Suppressor macrophage treated with lipopolysaccharide for 4 hours (primary cell): ENCODE measurements around the gene NMRK2.
"Not testable (repeated sequence)": the region's sequence is repeated elsewhere in the genome, so short reads cannot be mapped to it uniquely, and the experiment has no call there.

Experiments used
- DNase-seq: peaks from one replicate; pipeline ENCODE4 v3.0.0-alpha.2; 2020

NMRK2 gene

GRCh38 chr19:3966051-3967017 lies 33.5 kb downstream of the NMRK2 start:
- no peak for DNase-seq

DNA sequence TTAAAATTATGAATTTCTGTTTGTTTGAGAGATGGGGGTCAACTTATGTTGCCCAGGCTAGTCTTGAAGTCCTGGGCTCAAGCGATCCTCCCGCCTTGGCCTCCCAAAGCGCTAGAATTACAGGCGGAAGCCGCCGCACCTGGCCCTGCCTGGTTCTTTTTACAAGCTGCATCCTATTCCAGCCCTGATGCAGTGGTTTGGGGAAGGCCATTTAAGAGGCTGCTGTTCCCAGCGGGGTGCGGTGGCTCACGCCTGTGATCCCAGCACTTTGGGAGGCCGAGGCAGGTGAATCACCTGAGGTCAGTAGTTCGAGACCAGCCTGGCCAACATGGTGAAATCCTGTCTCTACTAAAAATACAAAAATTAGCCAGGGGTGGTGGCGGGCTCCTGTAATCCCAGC lies 35.1 kb downstream of the NMRK2 start:
- DNase-seq = not testable (repeated sequence)

GRCh38 chr19:3968556-3969434 lies 35.9 kb downstream of the NMRK2 start:
- DNase-seq = peak; percentile 22

DNA sequence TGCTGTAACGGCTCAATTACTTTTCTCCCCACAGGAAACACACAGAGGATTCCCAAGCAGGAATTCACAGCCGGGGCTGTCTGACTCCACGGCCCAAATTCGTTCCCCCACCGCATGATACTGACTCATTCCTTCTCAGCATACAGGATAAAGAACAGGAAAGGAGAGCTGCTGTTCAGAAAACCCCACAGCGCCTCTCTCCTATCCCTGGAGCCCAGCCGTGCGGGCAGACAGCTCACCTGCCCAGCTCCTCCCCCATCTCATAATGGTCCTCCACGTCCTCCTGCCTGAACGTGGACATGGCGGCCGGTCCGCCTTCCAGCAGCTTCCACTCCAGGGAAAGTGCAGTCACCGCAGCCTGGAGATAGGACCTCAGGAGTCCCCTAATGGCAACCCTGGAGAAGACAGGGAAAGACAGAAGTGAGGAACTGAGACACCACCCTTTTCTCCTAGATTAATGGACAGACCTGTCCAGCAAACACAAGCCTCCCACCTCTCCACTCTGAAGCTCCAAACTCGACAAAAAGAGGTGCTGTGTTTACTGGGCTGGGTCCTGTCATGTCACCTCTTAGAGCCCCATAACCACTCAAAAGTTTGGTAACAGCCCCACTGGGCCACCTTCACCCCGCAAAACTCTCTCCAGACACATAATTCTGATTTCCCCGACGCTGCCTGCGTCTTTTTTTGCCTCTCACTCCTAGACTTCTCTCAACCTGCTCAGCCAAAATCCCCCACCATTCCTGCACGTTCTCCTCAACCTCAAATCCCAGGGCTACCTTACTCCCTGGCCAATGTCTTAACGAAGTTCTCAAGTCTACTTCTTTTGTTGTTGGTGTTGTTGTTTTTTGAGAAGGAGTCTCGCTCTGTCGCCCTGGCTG lies 36.8 kb downstream of the NMRK2 start:
- no peak for DNase-seq

DNA sequence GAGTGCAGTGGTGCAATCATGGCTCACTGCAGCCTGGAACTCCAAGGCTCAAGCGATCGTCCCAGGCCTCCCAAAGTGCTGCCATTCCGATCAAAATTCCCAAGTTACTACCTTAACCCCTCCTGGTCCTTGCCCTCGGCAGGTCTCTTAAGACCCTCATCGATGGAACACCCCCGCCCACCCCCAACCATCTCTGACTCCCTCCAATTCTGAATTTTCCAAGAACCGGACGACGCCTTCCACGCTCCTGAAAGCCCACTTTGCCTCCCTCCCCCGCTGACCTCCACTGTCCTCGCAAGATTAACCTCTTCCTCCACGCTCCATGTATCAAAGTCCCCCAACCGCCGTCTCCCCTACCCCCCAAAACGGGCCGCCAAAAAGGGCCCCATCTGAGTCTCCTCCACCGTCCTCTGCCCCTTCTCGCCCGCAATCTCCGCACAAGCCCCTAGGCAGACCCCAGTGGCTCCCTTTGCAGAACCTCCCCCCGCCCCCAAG lies 37.5 kb downstream of the NMRK2 start:
- DNase-seq = no peak

DNA sequence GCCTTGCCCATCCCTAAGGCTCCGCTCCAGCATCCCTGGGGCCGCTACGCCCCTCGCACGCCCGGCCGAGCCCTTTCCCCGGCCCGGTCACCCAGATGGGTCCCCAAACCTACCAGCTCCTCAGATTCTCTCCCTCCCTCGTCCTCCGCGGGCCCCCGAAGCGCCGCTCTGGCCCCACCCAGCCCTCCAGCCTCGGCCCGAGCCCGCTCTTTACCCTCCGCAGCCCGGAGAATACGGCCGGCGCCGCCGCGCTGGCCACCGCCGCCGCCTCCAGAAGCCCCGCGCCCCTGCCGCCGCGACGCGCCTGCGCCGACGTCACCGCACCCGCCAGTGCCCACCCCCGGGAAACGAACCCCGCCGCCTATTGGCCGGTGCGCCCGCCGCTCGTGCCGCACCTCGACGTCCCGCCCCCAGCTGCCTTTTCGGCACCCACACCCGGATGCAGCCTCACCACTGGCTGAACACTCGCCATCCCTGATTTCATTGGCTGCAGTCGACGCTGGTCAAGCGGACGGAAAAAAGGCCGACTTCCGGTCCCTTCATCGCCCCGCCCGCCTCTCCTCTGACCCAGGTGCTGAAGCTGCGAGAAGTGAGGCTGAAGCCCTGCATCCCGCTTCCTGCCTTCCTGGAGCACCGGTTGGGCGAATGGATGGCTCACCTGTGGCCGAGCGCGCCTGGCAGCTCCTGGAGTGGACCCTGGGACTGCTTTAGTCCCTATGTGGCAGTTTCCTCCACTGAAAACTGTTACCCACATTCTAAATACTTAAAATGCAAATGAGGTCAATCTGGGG lies 38.1 kb downstream of the NMRK2 start, which contains the start of gene DAPK3:
Gene DAPK3, minus strand, starts transcription at position 292 of the 791 bp plus-strand sequence. CDS start 1,364 bp downstream, outside the sequence.
- peak; percentile 98 for DNase-seq

DNA sequence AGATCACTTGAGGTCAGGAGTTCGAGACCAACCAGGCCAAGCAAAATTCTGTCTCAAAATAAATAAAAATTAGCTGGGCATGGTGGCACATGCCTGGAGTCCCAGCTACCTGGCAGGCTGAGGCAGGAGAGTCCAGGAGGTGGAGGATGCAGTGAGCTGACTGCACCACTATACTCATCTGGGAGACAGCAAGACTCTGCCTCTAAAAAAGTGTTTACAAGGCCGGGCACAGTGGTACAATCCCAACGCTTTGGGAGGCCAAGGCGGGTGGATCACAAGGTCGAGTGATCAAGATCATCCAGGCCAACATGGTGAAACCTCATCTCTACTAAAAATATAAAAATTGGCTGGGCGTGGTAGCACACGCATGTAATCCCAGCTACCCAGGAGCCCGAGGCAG lies 42.3 kb downstream of the NMRK2 start:
- no peak for DNase-seq

DNA sequence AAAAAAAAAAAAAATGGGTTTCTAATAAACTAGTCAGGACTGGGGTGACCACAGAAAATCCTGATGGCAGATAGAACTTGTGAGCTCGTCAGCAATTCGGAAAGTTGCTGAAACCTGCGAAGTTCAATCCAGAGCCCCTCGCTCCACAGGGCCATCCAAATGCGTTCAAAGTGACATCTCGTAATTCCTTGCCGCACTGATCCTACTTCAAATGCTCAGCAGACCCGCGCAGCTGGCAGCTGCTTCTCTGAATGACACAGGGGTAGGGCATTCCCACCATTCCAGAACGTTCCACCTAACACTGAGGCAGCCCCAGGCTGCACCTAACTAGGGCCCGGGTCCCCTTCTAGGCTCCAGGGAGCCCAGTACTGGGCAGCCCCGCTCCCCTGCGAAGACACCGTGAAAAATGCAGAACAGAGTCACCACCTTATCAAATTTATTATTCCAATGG lies 42.8 kb downstream of the NMRK2 start:
- no peak for DNase-seq

DNA sequence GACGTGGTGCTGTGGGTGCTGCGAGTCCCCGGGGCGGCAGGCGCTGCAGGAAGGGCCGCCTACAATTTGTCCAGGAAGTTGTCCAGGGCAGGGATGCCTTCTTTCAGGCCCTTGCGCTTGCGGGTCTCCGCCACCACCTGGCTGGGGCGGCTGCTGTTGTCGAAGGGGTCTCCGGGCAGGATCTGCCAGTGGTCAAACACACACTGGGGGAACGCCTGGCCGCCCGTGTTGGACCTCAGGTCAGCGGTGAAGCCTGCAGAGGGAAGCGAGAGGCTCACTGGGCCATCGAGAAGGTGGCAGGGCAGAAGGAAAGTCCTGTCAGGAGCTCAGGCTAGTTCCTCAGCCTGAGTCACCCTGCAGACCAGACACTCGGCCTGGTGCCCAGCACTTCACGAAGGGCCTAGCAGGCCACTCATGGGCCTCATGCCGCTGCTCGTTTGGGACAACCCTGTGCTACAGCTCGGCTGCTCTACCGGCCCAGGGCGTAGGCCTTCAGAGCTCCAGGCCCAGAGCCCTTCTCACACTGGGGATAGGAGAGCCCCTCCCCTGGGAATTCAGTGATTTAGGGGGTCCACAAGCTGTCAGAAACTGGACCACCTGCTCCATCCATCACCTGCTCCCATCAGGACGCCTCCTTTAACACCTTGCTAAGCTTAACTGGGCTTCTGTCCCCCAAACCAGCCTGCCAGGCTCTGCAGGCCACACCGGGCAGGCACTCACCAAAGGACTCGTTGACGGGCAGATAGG lies 43.8 kb downstream of the NMRK2 start:
- DNase-seq = no peak

DNA sequence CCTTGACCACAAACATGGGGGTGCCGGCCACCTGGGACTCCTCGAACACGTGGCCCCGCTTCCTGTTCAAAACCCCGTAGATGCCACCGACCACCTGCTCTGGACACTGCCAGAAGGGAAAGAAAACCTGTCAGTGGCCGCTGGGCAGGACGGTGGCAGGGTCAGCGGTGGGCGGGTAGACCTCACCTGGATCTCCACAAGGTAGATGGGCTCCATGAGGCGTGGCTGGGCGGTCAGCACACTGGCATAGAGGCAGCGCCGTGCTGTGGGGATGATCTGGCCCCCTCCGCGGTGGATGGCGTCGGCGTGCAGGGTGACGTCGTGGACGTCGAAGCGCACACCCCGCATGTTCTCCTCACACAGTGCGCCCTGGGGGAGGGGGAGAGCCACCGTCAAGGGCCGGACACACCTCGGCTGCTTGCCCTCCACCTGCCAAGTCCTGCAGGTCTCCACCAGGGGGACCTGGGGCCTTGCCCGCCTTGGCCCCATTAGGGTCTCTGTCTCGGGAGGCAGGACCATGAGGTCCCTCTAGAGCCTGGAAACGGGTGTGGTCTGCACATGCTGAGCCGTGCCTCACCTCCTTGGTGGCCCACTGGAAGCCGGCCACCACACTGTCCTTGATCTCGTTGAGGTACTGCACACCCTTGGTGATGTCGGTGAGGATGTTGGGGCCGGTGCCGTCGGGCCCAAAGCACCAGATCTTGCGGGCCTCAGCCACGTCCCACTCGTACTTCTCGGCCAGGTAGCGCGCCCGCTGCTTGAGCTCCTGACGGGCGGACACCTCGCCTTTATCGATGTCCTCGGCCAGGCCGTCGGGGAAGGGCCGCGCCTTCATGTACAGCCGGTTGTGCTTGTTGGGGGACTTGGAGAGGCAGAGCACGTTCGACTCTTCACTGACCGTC lies 44.6 kb downstream of the NMRK2 start:
- DNase-seq = no peak

DNA sequence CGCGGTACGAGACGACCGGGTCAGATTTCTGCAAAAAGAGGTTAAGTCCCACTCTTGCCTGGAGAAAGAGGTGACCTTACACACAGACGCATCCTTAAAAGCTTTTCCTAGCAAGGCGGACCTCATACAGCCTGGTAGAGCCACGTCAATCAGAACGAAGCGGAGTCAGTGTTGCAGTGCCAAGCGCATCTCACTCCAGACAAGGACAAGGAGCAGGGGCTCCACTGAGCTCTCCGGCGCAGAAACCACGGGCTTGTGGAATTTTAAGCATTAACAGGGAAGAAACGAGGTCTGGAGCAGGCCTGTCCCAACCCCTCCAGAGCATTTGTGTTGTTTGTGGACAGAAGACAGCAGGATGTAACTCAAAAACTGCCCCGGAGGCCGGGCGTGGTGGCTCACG lies 45.3 kb downstream of the NMRK2 start:
- no peak for DNase-seq

GRCh38 chr19:3979289-3979673 lies 46.4 kb downstream of the NMRK2 start:
- no peak for DNase-seq

- DNase-seq = no peak
Measured at GRCh38 chr19:3979674-3980352, 46.9 kb downstream of the NMRK2 start.

GRCh38 chr19:3980353-3981251 lies 47.7 kb downstream of the NMRK2 start:
- no peak for DNase-seq

DNA sequence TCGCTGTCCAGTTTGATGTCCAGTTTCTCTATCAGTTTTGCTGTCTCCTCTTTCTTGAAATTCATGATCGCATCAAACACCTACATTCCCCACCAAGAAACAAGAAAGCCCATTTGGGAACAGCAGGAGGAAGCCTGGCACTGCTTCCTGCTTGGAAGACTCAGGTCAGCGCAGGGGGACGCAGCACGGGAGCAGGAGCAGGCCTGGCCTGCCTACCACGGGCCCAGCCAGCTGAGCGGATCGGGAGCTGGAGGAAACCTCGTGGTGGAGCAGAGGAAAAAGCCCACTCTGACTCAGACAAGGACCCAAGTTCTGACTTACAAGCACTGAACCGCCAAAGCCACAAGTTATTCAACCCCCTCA lies 48.5 kb downstream of the NMRK2 start:
- DNase-seq = no peak

DNA sequence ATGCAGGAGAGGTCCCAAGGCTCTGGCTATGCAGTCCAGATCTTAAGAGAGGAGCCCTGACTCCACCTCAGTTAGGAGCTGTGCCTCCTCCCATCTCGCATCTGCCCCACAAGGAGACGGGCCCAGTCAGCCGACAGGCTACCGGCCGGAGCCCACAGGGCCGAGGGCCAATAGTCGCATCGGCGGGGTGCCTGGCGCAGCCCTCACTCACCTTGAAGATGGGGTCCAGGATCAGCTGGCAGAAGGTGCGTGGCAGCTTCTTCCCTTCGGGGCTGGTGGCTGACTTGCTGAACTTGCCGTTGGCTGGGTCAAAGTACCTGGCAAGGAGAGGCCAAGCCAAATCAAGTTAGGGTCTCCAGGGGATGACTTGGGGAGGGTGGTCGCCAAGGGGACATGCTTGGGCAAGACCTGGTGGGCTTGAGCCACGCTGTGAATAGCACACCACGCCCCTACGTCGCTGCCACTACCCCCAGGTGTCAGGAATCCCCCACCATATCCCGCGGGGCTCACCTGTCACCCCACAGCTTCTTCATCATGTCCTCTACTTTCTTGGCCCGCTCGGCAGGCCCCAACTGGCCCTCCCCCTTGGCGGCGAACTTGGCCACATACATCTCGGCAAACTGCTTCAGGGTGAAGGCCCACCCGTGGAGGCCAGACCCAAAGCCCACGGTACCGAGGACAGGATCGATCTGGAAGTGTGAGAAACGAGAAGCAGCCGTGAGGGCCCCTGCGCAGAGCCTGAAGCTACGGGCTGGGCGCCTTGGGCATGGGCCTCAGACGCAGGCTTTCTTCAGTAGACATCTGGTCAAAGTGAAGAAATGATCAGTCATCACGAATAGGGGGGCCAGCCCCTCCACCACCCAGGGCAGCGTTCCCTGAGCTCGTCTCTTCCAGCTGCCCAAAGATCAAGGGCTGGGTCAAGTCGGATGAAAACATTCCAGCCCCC lies 49.1 kb downstream of the NMRK2 start:
- DNase-seq = no peak
